SH-SY5Y (cell line): ENCODE measurements around the gene SKIC8.

ENCODE experiments used
- GATA2 ChIP-seq: IDR thresholded peaks from 2 replicates; pipeline ENCODE4 v1.6.1; 2011; ENCODE audit warnings: mild to moderate bottlenecking, low read depth, low read length
- GATA3 ChIP-seq: IDR thresholded peaks from 2 replicates; pipeline ENCODE4 v1.6.1; 2011; ENCODE audit warnings: low read depth, mild to moderate bottlenecking, low read length, moderate library complexity

DNA sequence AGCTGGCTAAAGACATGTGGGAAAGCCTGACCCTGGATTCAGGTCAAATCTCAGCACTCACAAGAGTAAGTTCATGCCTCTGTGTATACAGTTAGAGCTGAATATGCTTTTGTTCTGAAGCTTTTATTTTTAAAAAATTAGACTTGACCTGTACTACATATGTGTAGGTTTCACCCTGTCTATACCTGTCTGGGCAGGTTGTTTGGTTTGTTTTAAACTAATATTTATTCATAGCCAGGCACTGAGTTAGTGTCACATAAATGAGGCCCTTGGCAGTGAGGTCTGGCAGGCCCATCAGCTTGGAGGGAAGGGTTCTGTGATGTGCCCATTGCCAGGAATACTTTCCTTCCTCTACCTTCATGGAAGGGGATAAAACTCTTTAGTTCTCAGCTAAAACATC, 33.2 kb downstream of the SKIC8 start:
- TF ChIP-seq GATA3 (no peak), GATA2 (no peak)
